Caco-2 (cell line): Measurements from ENCODE around the gene C1orf35. TPM values are rescaled to one million over a fixed set of nuclear protein-coding genes. Genes with fewer than 3 reads are reported as not detected.

Source experiments
- BruUV-seq: library from RNA; stranded (reverse); fragments of 400-500 nt; replicated peaks from 2 replicates; lab custom pipeline; 2021; lab: Mats Ljungman, UMichigan
- CTCF ChIA-PET: fragments of 300-600 bp; sonication (Branson Sonifier 250); formaldehyde crosslinking; loops from one replicate; lab custom pipeline; 2022; ENCODE audit warnings: antibody characterized with exemption; lab: Charles Lee
- POLR2A ChIA-PET: fragments of 300-600 bp; sonication (Branson Sonifier 250); formaldehyde crosslinking; loops from one replicate; lab custom pipeline; 2022; ENCODE audit warnings: antibody characterized with exemption; lab: Charles Lee
- DNase-seq, 2 experiments: peaks; one replicate each; pipeline versions ENCODE4 v3.0.0 to v3.0.0-alpha.2; 2020 to 2022
- H3K27me3 ChIP-seq: replicated peaks from 2 replicates; pipeline ENCODE4 v1.6.0; 2011; ENCODE audit warnings: low read length; ENCODE audit not compliant: control insufficient read depth, insufficient read depth
- H3K36me3 ChIP-seq: 2 replicates; pipeline ENCODE4 v1.5.1; 2011; ENCODE audit warnings: low read length; ENCODE audit not compliant: control insufficient read depth, insufficient read depth
- H3K4me1 ChIP-seq: fragments of 250-450 bp; sonication (Bioruptor Pico); 2 replicates; pipeline ENCODE4 v1.5.1; 2020; ENCODE audit warnings: mild to moderate bottlenecking
- H3K4me3 ChIP-seq: 2 replicates; pipeline ENCODE4 v1.5.1; 2011; ENCODE audit warnings: low read depth, mild to moderate bottlenecking, control low read depth, low read length
- H3K9me3 ChIP-seq: fragments of 250-450 bp; sonication (Bioruptor Pico); 2 replicates; pipeline ENCODE4 v1.5.1; 2020; ENCODE audit warnings: mild to moderate bottlenecking, moderate library complexity
- H3K27ac Mint-ChIP-seq: one replicate; pipeline ENCODE4 v1.8.0; 2022; ENCODE audit warnings: mixed read lengths; ENCODE audit not compliant: unreplicated experiment
- H3K27me3 Mint-ChIP-seq: one replicate; pipeline ENCODE4 v1.8.0; 2022; ENCODE audit warnings: mixed read lengths; ENCODE audit not compliant: insufficient read depth, unreplicated experiment
- H3K36me3 Mint-ChIP-seq: one replicate; pipeline ENCODE4 v1.8.0; 2022; ENCODE audit warnings: mild to moderate bottlenecking, mixed read lengths; ENCODE audit not compliant: insufficient read depth, unreplicated experiment
- H3K4me1 Mint-ChIP-seq: one replicate; pipeline ENCODE4 v1.8.0; 2022; ENCODE audit warnings: low read depth, mixed read lengths; ENCODE audit not compliant: unreplicated experiment
- H3K4me3 Mint-ChIP-seq: one replicate; pipeline ENCODE4 v1.8.0; 2022; ENCODE audit warnings: mild to moderate bottlenecking, moderate library complexity, mixed read lengths; ENCODE audit not compliant: unreplicated experiment
- H3K9me3 Mint-ChIP-seq: one replicate; pipeline ENCODE4 v1.8.0; 2022; ENCODE audit warnings: mixed read lengths; ENCODE audit not compliant: unreplicated experiment
- intact Hi-C: fragments of 100-400 bp; cut with micrococcal nuclease; formaldehyde crosslinking; loops from one replicate; pipeline ENCODE4 v1.10.0; 2022; ENCODE audit not compliant: unreplicated experiment
- total RNA-seq: library from RNA; stranded (reverse); gene quantifications from 2 replicates; pipeline ENCODE4 v1.2.3, GENCODE V29; 2022
- TF ChIP-seq, protein P1 (sequence below), 2 experiments: fragments of 200-600 bp in 1 of 2; IDR thresholded peaks; 1 replicate in 1 of 2; 2 replicates in 1 of 2; pipeline versions ENCODE4 v1.5.1 to v1.8.0; 2011 to 2022; ENCODE audit warnings: antibody characterized with exemption in 1 of 2, control low read depth in 1 of 2, inconsistent platforms in 1 of 2, low read depth in 1 of 2, low read length in 1 of 2, mild to moderate bottlenecking in 1 of 2, moderate library complexity in 1 of 2; ENCODE audit not compliant: insufficient read depth in 1 of 2, severe bottlenecking in 1 of 2, unreplicated experiment in 1 of 2

C1orf35 gene
- total RNA-seq, 1 experiment from 2014 or later: 34.5 TPM

DNA sequence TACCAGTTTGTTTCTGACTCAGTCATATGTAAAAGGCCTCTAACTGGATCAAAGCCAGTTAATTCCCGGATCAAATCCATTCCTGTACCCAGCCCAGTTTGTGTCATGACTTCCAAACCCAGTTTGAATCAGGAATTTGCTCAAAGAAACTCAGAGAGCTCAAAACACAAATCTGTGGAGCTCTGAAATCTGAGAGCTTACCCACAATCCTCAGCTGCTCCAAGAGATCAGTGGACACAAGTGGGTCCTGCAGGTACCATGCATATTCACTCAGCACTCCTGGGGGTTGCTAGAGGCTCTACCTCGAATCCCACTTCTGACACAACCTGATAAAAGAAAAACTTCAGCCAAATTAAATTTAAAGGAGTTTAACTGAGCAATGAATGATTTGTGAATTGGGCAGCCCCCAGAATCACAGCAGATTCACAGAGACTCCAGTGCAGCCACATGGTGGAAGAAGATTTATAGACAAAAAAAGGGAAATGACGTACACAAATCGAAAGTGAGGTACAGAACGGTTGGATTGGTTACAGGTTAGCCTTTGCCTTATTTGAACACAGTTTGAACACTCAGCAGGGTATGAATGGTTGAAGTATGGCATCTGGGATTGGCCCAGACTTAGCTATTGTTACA, 17.8 kb upstream of the C1orf35 start:
- peaks cover 12% of the 10 kb centered on the region for H3K9me3 ChIP-seq
- H3K4me3 ChIP-seq: no peak overlapping the region
- ChIA-PET CTCF (no interaction called here), POLR2A (interaction anchor here (0.6 kb wide), 1 partner anchor 62 kb away, joined by 5 read pairs; no protein-coding TSS in a partner anchor)
- no peak for DNase-seq
- peaks cover 7% of the 10 kb centered on the region; the same call in 1 of the 2 replicates for H3K4me1 ChIP-seq
- peaks cover 10% of the 10 kb centered on the region for H3K9me3 Mint-ChIP-seq
- no peak overlapping the region for H3K27ac Mint-ChIP-seq
- TF ChIP-seq, protein P1, sequence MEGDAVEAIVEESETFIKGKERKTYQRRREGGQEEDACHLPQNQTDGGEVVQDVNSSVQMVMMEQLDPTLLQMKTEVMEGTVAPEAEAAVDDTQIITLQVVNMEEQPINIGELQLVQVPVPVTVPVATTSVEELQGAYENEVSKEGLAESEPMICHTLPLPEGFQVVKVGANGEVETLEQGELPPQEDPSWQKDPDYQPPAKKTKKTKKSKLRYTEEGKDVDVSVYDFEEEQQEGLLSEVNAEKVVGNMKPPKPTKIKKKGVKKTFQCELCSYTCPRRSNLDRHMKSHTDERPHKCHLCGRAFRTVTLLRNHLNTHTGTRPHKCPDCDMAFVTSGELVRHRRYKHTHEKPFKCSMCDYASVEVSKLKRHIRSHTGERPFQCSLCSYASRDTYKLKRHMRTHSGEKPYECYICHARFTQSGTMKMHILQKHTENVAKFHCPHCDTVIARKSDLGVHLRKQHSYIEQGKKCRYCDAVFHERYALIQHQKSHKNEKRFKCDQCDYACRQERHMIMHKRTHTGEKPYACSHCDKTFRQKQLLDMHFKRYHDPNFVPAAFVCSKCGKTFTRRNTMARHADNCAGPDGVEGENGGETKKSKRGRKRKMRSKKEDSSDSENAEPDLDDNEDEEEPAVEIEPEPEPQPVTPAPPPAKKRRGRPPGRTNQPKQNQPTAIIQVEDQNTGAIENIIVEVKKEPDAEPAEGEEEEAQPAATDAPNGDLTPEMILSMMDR (IDR thresholded peaks at IDR 0.05; ENCODE audit: insufficient read depth in 1 of 2, low read depth in 1 of 2, low read length in 1 of 2, severe bottlenecking in 1 of 2, unreplicated experiment in 1 of 2): no peak
- H3K27me3 ChIP-seq: no peaks in the 10 kb centered on the region
- intact Hi-C loops: no loop called here
- no peak overlapping the region for H3K4me3 Mint-ChIP-seq
- BruUV-seq: no TSS peak
- peaks cover 6% of the 10 kb centered on the region for H3K36me3 Mint-ChIP-seq
- no peaks in the 10 kb centered on the region for H3K36me3 ChIP-seq
- H3K4me1 Mint-ChIP-seq: no peaks in the 10 kb centered on the region
- no peaks in the 10 kb centered on the region for H3K27me3 Mint-ChIP-seq

DNA sequence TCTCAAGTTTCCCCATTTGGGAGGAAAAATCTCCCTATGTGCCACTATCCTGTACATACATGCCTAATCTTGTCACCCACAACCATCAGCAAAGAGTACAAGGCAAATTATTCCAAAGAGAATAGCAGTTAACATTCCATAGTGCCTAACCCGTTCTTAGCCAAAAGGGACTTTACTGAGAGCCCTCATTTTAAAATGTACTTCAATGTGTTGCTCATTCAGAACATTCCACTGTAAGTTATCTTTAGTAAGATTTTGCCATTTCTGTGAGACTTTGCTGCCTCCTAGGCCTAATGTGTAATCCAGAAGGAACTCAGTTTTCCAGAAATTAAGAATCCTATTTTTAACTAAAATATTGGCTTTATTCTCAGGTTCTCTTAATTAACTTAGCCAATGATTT, 17.2 kb upstream of the C1orf35 start:
- Histone ChIP-seq H3K36me3 (no peaks in the 10 kb centered on the region), H3K9me3 (peaks cover 12% of the 10 kb centered on the region), H3K4me3 (no peak overlapping the region), H3K27me3 (no peaks in the 10 kb centered on the region), H3K4me1 (peaks cover 7% of the 10 kb centered on the region; the same call in 1 of the 2 replicates)
- CTCF ChIA-PET: no interaction called here
- Mint-ChIP-seq H3K27me3 (no peaks in the 10 kb centered on the region), H3K4me3 (no peak overlapping the region), H3K9me3 (peaks cover 10% of the 10 kb centered on the region), H3K4me1 (no peaks in the 10 kb centered on the region), H3K36me3 (peaks cover 6% of the 10 kb centered on the region), H3K27ac (no peak overlapping the region)
- no TSS peak for BruUV-seq
- POLR2A ChIA-PET: no interaction called here
- TF ChIP-seq, protein P1 (IDR thresholded peaks at IDR 0.05; ENCODE audit: insufficient read depth in 1 of 2, low read depth in 1 of 2, low read length in 1 of 2, severe bottlenecking in 1 of 2, unreplicated experiment in 1 of 2): no peak
- no peak for DNase-seq
- intact Hi-C loops: no loop called here

DNA sequence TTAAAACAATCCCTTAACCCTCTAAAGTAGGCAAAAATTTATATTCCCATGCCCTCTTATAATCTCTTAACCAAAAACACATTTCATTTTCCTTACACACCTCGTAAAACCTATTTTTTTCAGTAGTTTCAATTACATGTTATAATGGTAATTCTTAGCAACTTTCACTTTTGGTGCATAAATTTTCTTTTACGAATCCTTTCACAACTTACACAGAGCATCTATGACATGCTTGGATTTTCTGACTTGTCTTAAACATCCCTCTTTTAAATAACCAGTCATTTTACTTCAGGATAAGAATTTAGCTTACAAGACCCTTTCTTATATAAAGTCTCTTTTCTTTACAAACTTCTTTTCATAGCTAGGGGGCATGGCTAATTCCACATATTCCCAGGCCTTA, 14.9 kb upstream of the C1orf35 start:
- Histone ChIP-seq H3K4me1 (no peaks in the 10 kb centered on the region), H3K36me3 (no peaks in the 10 kb centered on the region), H3K9me3 (peaks cover 12% of the 10 kb centered on the region), H3K4me3 (no peak overlapping the region), H3K27me3 (no peaks in the 10 kb centered on the region)
- Mint-ChIP-seq H3K27me3 (no peaks in the 10 kb centered on the region), H3K36me3 (peaks cover 6% of the 10 kb centered on the region), H3K9me3 (peaks cover 10% of the 10 kb centered on the region), H3K27ac (no peak overlapping the region), H3K4me1 (no peaks in the 10 kb centered on the region), H3K4me3 (no peak overlapping the region)
- ChIA-PET CTCF (interaction anchor here (1.7 kb wide), 1 partner anchor 13 kb away, joined by 6 read pairs; no protein-coding TSS in a partner anchor), POLR2A (no interaction called here)
- TF ChIP-seq, protein P1 (IDR thresholded peaks at IDR 0.05; ENCODE audit: insufficient read depth in 1 of 2, low read depth in 1 of 2, low read length in 1 of 2, severe bottlenecking in 1 of 2, unreplicated experiment in 1 of 2): no peak
- intact Hi-C loops: no loop called here
- no peak for DNase-seq
- no TSS peak for BruUV-seq
